SKM-1 treated with dmso at 0.1 percent for 144 hours (cell line): ENCODE measurements around the gene CCS.
"Not testable (repeated sequence)": the region's sequence is repeated elsewhere in the genome, so short reads cannot be mapped to it uniquely, and the experiment has no call there.

Source experiments
- DNase-seq: peaks from one replicate; lab custom pipeline; 2025; ENCODE audit not compliant: unreplicated experiment; lab: John Stamatoyannopoulos, UW

The CCS gene

GRCh38 chr11:66561178-66561974 is 31.6 kb upstream of the CCS start:
- no peak for DNase-seq

- DNase-seq, result no peak
These were observed 31.1 kb upstream of the CCS start for GRCh38 chr11:66561975-66562248.

DNA sequence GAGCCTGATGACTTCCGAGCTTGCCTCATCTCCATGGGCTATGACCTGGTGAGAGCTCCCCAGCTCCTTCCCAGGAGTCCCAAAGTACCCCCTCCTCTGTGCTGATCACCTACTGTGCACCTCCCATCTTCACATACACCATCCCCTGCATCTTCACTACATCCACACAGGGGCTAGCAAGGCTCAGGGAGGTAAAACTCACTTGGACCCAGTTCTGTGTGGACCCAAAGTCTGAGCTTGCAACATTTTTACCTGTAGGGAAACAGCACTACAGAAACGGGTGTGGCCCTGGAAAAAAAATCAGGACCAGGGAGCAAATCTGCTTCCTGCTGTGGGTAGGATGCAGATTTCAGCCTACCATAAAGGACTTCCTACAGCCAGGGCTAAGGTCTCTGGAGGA is 30.7 kb upstream of the CCS start:
- no peak for DNase-seq

- DNase-seq, result no peak
These were observed 29.9 kb upstream of the CCS start for GRCh38 chr11:66562907-66563583.

DNA sequence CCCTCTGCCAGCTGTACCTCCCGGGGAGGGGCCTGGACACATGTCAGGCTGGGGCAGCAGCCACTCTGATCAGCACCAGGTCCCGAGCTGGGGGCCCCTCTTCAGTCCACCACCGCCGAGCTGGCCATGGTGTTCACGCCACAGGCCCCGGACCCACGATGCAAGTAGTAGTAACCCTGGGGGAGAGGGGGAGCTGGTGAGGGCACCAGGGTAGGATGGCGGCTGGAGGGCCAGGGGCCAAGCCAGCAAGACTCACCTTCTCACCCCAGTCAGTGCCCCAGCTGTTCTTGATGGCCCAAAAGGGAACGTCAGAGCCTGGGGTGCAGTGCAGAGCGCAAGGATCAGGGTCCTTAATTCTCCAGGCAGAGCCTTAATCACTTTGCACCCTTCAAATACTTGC is 29.2 kb upstream of the CCS start:
- DNase-seq, result no peak

GRCh38 chr11:66564538-66564937 is 28.4 kb upstream of the CCS start:
- DNase-seq, result no peak

DNA sequence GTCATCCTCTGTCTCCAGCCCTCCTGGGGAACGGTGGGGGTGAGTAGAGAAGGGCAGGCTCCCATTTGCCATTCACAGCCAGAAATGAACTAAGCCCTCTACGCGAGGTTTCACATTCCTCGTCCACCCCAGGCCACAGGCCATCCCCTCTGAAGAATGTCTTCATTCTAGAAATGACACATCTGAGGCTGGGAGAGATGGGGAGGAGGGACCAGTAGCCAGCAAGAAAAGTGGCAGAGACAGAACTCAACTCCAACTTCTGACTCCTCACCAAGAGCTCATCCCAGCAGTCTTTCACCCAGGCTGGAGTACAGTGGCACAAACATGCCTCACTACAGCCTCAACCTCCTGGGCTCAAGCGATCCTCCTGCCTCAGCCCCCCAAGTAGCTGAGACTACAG is 28.0 kb upstream of the CCS start:
- DNase-seq, result no peak

GRCh38 chr11:66566221-66566620 is 26.8 kb upstream of the CCS start:
- DNase-seq, result no peak

DNA sequence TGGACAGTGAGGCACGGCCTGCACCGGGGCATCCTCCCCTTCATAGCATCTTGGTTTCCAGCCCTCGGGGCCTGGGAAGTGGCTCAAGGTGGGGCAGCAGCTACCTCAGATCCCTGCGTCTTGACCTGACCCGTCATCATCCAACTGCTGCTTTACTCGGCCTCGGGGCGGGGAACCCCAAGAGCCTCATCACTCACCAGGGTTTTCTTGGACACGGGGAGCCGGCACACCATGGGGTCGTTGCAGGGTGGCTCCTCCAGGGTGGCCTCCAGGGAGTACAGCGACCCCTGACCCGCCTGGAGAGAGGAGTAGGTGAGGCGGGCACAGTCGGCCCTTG is 25.2 kb upstream of the CCS start:
- no peak for DNase-seq

GRCh38 chr11:66568124-66568916 is 24.7 kb upstream of the CCS start, which contains the start of gene CTSF:
CTSF (minus strand) TSS chr11:66568606; CDS start chr11:66568486, 120 bp downstream.
- peak; percentile 40 for DNase-seq

DNA sequence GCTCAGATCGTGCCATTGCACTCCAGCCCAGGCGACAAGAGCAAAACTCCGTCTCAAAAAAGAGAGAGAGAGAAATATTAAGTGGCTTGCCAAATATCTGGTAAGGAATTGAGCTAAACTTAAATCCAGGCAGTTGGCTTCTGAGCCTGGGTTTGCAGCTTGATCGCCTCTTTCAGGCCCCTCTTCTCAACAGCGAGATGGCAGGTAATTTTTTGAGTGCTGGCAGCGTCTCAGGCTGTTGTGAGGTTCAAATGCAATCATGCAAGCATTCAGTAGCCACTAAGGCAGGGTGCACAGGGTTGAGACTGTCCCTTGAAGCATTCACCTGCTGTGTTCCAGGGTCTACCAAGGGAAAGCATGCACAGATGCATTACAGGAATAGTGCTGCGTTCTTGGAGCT is 23.9 kb upstream of the CCS start:
- DNase-seq, result no peak

GRCh38 chr11:66570079-66570849 is 22.7 kb upstream of the CCS start:
- no peak for DNase-seq

DNA sequence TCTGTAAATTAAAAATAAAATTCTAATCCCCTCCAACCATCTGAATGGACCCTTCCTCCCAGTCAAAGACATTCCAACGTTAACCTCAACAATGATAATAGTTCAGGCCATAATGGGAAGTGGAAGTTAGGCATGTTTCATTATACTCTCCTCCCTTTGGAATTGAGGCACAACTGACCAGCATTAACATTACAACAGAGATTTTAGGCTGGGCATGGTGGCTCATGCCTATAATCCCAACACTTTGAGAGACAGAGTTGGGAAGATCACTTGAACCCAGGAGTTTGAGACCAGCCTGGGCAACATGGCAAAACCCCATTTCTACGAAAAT is 22.2 kb upstream of the CCS start:
- no peak for DNase-seq

- DNase-seq, result peak; percentile 31
These were observed 13.9 kb upstream of the CCS start for GRCh38 chr11:66579017-66579606.

GRCh38 chr11:66580803-66581202 is 12.2 kb upstream of the CCS start:
- no peak for DNase-seq

GRCh38 chr11:66581261-66581660 is 11.7 kb upstream of the CCS start:
- no peak for DNase-seq

- not testable (repeated sequence) for DNase-seq
These were observed 10.3 kb upstream of the CCS start for GRCh38 chr11:66582565-66583147.

GRCh38 chr11:66585447-66585846 is 7.5 kb upstream of the CCS start:
- not testable (repeated sequence) for DNase-seq

GRCh38 chr11:66586136-66586535 is 6.8 kb upstream of the CCS start:
- no peak for DNase-seq

GRCh38 chr11:66589315-66589714 is 3.7 kb upstream of the CCS start:
- DNase-seq, result not testable (repeated sequence)
